Liver (tissue), 3 donors: Measurements from ENCODE around the gene FAM98B.
A peak's percentile ranks its signal among the peaks of the same experiment; 100 is the strongest.

Experiments
- FOXA1 ChIP-seq: IDR thresholded peaks from 2 replicates; pipeline ENCODE4 v1.6.1; 2016; ENCODE audit warnings: antibody characterized with exemption
- GABPA ChIP-seq, 2 donors: IDR thresholded peaks in 1 of 2; conservative IDR thresholded peaks in 1 of 2; 2 replicates each; pipeline ENCODE4 v1.6.1; 2016; ENCODE audit warnings: antibody characterized with exemption in 2 of 2, mild to moderate bottlenecking in 1 of 2, moderate library complexity in 1 of 2
- JUND ChIP-seq, 2 donors: IDR thresholded peaks; 2 replicates each; pipeline ENCODE4 v1.6.1; 2016; ENCODE audit warnings: antibody characterized with exemption in 2 of 2
- RAD21 ChIP-seq, 2 donors: IDR thresholded peaks; 2 replicates each; pipeline ENCODE4 v1.6.1; 2016; ENCODE audit warnings: antibody characterized with exemption in 2 of 2, mild to moderate bottlenecking in 2 of 2
- TAF1 ChIP-seq: conservative IDR thresholded peaks from 2 replicates; pipeline ENCODE4 v1.6.1; 2016; ENCODE audit warnings: antibody characterized with exemption, mild to moderate bottlenecking
- YY1 ChIP-seq: IDR thresholded peaks from 2 replicates; pipeline ENCODE4 v1.6.1; 2016; ENCODE audit warnings: antibody characterized with exemption, mild to moderate bottlenecking
- TF ChIP-seq, protein P1 (sequence below): fragments of 150-350 bp; IDR thresholded peaks from 2 replicates; pipeline ENCODE4 v1.5.1; 2017; ENCODE audit warnings: improper control_type of control experiment, low read depth, low read length; ENCODE audit not compliant: missing input control
- TF ChIP-seq, protein P2 (sequence below): IDR thresholded peaks from 2 replicates; pipeline ENCODE4 v1.6.1; 2016; ENCODE audit warnings: antibody characterized with exemption
- TF ChIP-seq, protein P3 (sequence below): IDR thresholded peaks from 2 replicates; pipeline ENCODE4 v1.6.1; 2016; ENCODE audit warnings: antibody characterized with exemption
- donor health status: healthy.
- donor health status: healthy.

DNA sequence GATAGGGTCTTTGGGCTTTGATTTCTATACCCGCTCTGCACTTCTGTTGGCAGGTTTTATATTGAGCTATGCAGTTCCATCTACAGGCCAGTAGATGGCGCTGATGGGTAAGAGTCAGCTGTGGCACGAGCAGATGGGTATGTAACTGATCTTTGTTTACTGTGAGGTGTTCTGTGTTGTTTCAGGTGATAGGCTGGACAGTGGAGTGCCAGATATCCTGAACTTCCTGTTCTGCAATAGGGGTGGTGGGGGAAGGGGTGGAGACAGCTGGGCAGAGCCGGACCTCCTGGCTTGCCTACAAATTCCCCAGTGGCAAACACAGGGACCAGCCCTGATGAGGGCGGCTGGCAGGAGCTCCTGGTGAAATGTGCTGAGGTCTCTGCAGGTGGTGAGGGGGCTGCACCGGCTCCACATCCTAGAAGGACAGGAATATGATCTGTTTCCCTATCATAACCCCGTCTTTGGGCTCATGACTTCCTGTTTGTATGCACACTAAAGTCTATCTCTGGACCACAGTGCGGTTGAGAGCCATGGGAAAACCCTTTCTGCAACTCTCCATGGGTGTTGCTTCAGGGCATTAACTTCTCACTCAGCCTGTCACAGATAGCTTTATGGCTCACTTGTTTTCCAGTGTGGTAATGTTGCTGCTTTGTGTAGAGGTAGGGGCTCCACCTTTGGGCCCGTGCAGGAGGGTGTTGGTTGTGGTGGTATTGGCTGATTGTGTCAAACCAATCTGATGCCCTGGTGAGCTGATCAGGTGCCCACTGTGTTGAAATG, 13.4 kb upstream of the FAM98B start:
- TF ChIP-seq, protein P1, sequence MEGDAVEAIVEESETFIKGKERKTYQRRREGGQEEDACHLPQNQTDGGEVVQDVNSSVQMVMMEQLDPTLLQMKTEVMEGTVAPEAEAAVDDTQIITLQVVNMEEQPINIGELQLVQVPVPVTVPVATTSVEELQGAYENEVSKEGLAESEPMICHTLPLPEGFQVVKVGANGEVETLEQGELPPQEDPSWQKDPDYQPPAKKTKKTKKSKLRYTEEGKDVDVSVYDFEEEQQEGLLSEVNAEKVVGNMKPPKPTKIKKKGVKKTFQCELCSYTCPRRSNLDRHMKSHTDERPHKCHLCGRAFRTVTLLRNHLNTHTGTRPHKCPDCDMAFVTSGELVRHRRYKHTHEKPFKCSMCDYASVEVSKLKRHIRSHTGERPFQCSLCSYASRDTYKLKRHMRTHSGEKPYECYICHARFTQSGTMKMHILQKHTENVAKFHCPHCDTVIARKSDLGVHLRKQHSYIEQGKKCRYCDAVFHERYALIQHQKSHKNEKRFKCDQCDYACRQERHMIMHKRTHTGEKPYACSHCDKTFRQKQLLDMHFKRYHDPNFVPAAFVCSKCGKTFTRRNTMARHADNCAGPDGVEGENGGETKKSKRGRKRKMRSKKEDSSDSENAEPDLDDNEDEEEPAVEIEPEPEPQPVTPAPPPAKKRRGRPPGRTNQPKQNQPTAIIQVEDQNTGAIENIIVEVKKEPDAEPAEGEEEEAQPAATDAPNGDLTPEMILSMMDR: peak; percentile 97
- TF ChIP-seq, protein P2, sequence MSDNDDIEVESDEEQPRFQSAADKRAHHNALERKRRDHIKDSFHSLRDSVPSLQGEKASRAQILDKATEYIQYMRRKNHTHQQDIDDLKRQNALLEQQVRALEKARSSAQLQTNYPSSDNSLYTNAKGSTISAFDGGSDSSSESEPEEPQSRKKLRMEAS: no peak
- TF ChIP-seq TAF1 (no peak), RAD21 (IDR thresholded peaks at IDR 0.05) (peak; percentile 92 to 95), GABPA (IDR thresholded peaks at IDR 0.05 in 1 of 2, conservative IDR thresholded peaks at IDR 0.05 in 1 of 2) (peak in 1 of 2 donors; percentile 40), YY1 (no peak), JUND (IDR thresholded peaks at IDR 0.05) (no peak), FOXA1 (peak; percentile 24)
- TF ChIP-seq, protein P3, sequence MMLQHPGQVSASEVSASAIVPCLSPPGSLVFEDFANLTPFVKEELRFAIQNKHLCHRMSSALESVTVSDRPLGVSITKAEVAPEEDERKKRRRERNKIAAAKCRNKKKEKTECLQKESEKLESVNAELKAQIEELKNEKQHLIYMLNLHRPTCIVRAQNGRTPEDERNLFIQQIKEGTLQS: no peak
